BE2C (cell line): ENCODE data around the gene HCRT.
"Not testable (repeated sequence)": the region's sequence is repeated elsewhere in the genome, so short reads cannot be mapped to it uniquely, and the experiment has no call there.

ENCODE experiments used
- DNase-seq: peaks from one replicate; pipeline ENCODE4 v3.0.0-alpha.2; 2020
- H3K27me3 ChIP-seq: fragments of 250-450 bp; sonication (Bioruptor Pico); 2 replicates; pipeline ENCODE4 v1.5.1; 2020; ENCODE audit warnings: mild to moderate bottlenecking
- H3K36me3 ChIP-seq: fragments of 250-450 bp; sonication (Bioruptor Pico); 2 replicates; pipeline ENCODE4 v1.5.1; 2020; ENCODE audit warnings: mild to moderate bottlenecking
- H3K4me1 ChIP-seq: fragments of 250-450 bp; sonication (Bioruptor Pico); 2 replicates; pipeline ENCODE4 v1.5.1; 2020
- H3K4me3 ChIP-seq: 2 replicates; pipeline ENCODE4 v1.5.1; 2011; ENCODE audit warnings: low read depth, low read length
- H3K9me3 ChIP-seq: fragments of 250-450 bp; sonication (Bioruptor Pico); 2 replicates; pipeline ENCODE4 v1.5.1; 2020
- CTCF ChIP-seq: IDR thresholded peaks from 2 replicates; pipeline ENCODE4 v1.5.1; 2012; ENCODE audit warnings: mild to moderate bottlenecking, low read depth, low read length

Gene HCRT

GRCh38 chr17:42153919-42154742 lies 31.1 kb downstream of the HCRT start:
- H3K27me3 ChIP-seq: no peaks in the 10 kb centered on the region
- peak overlapping the region; percentile 100 for H3K4me3 ChIP-seq
- H3K36me3 ChIP-seq: peaks cover 6% of the 10 kb centered on the region; the same call in 1 of the 2 replicates
- no peaks in the 10 kb centered on the region for H3K9me3 ChIP-seq
- TF ChIP-seq CTCF: no peak
- 0 out of 2 replicates have a peak, but pooled peaks cover 3% of the 10 kb centered on the region for H3K4me1 ChIP-seq
- no peak for DNase-seq

GRCh38 chr17:42146911-42147607 lies 38.2 kb downstream of the HCRT start:
- TF ChIP-seq CTCF: no peak
- Histone ChIP-seq H3K9me3 (no peaks in the 10 kb centered on the region), H3K27me3 (no peaks in the 10 kb centered on the region), H3K4me1 (no peaks in the 10 kb centered on the region), H3K36me3 (peaks cover 30% of the 10 kb centered on the region), H3K4me3 (no peak overlapping the region)
- DNase-seq: no peak

GRCh38 chr17:42143138-42143537 lies 42.1 kb downstream of the HCRT start:
- H3K27me3 ChIP-seq, H3K4me1 ChIP-seq, H3K9me3 ChIP-seq, DNase-seq, H3K4me3 ChIP-seq: not testable (repeated sequence)
- peaks cover 29% of the 10 kb centered on the region for H3K36me3 ChIP-seq

GRCh38 chr17:42142371-42142896 lies 42.8 kb downstream of the HCRT start:
- H3K9me3 ChIP-seq: no peaks in the 10 kb centered on the region
- peaks cover 25% of the 10 kb centered on the region for H3K36me3 ChIP-seq
- H3K4me3 ChIP-seq: no peak overlapping the region
- no peaks in the 10 kb centered on the region for H3K27me3 ChIP-seq
- TF ChIP-seq CTCF: no peak
- no peaks in the 10 kb centered on the region for H3K4me1 ChIP-seq
- DNase-seq: no peak

GRCh38 chr17:42141382-42141781 lies 43.9 kb downstream of the HCRT start:
- H3K36me3 ChIP-seq: peaks cover 30% of the 10 kb centered on the region
- no peak for TF ChIP-seq CTCF
- no peaks in the 10 kb centered on the region for H3K4me1 ChIP-seq
- no peak overlapping the region for H3K4me3 ChIP-seq
- no peaks in the 10 kb centered on the region for H3K9me3 ChIP-seq
- no peak for DNase-seq
- H3K27me3 ChIP-seq: no peaks in the 10 kb centered on the region

- not testable (repeated sequence) for H3K4me3 ChIP-seq, H3K4me1 ChIP-seq, DNase-seq, H3K27me3 ChIP-seq, H3K9me3 ChIP-seq
- H3K36me3 ChIP-seq: peaks cover 28% of the 10 kb centered on the region
These were observed 44.6 kb downstream of the HCRT start for GRCh38 chr17:42140690-42141089.
